ENCODE data around the gene LEPR.
"Not testable (repeated sequence)": the region's sequence is repeated elsewhere in the genome, so short reads cannot be mapped to it uniquely, and the experiment has no call there.

LEPR gene

DNA sequence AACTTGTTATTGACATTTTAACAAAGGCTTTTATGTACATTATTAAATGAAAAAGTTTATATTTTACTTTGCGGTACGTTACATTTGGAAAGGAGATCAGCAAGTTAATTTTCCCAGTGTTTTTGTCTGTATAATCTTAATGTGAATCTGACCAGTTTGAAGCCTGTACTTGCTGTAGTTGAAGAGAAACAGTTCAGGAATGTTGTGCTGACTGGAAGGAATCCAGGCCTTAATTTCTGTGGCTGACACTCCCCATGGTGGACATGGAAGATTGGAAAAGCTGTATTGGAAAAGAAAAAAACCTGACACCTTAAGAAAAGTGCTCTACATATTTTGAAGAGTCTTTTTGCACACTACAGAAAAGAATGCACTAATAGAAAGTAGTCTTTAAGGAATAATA, 15.5 kb downstream of the LEPR start:
- H3K9me3 Mint-ChIP-seq = no peaks in the 10 kb centered on the region
- no peaks in the 10 kb centered on the region for H3K27me3 Mint-ChIP-seq (ENCODE audit: low read depth)
- no peak overlapping the region for H3K27ac Mint-ChIP-seq

GRCh38 chr1:65437616-65438015, 17.1 kb downstream of the LEPR start:
- Mint-ChIP-seq H3K27ac (no peak overlapping the region), H3K4me3 (no peak overlapping the region), H3K4me1 (ENCODE audit: low read depth) (peaks cover 7% of the 10 kb centered on the region), H3K36me3 (ENCODE audit: low read depth) (peaks cover 9% of the 10 kb centered on the region), H3K9me3 (no peaks in the 10 kb centered on the region), H3K27me3 (ENCODE audit: low read depth) (no peaks in the 10 kb centered on the region)

More for the DNA sequence above, 15.5 kb downstream of the LEPR start:
- Mint-ChIP-seq H3K4me1 (ENCODE audit: low read depth) (peaks cover 14% of the 10 kb centered on the region), H3K4me3 (no peak overlapping the region), H3K36me3 (ENCODE audit: low read depth) (peaks cover 14% of the 10 kb centered on the region)

GRCh38 chr1:65440322-65440900, 19.9 kb downstream of the LEPR start:
- peaks cover 3% of the 10 kb centered on the region for H3K4me1 Mint-ChIP-seq (ENCODE audit: low read depth)
- H3K27ac Mint-ChIP-seq = no peak overlapping the region
- H3K36me3 Mint-ChIP-seq (ENCODE audit: low read depth) = peaks cover 5% of the 10 kb centered on the region
- no peak overlapping the region for H3K4me3 Mint-ChIP-seq
- no peaks in the 10 kb centered on the region for H3K9me3 Mint-ChIP-seq
- no peaks in the 10 kb centered on the region for H3K27me3 Mint-ChIP-seq (ENCODE audit: low read depth)

DNA sequence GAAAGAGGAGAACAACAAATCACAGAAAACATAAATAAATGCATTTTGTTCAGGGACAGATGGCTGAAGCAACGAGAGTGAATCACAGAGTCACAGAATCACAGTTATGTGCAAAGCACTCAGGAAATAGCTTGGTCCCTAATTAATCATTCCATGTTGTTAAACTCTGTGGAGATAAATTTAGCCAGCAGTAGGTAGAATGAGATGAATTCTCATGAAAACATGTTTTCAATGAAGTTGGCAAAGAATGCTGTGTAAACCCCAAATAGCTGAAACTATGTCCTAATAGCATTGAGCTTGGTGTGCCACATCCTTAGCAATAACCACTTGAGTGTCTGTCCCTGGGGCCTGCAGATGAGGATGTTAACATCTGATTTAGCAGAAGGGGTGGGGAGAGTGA, 20.4 kb downstream of the LEPR start:
- H3K4me3 Mint-ChIP-seq = no peak overlapping the region
- H3K27me3 Mint-ChIP-seq (ENCODE audit: low read depth) = no peaks in the 10 kb centered on the region
- H3K36me3 Mint-ChIP-seq (ENCODE audit: low read depth) = peaks cover 5% of the 10 kb centered on the region
- no peak overlapping the region for H3K27ac Mint-ChIP-seq
- no peaks in the 10 kb centered on the region for H3K9me3 Mint-ChIP-seq
- peaks cover 3% of the 10 kb centered on the region for H3K4me1 Mint-ChIP-seq (ENCODE audit: low read depth)

- Mint-ChIP-seq H3K9me3 (no peaks in the 10 kb centered on the region), H3K4me1 (ENCODE audit: low read depth) (peaks cover 3% of the 10 kb centered on the region), H3K36me3 (ENCODE audit: low read depth) (peaks cover 2% of the 10 kb centered on the region), H3K4me3 (no peak overlapping the region), H3K27me3 (ENCODE audit: low read depth) (no peaks in the 10 kb centered on the region), H3K27ac (no peak overlapping the region)
These were observed 21.0 kb downstream of the LEPR start for GRCh38 chr1:65441464-65441863.

DNA sequence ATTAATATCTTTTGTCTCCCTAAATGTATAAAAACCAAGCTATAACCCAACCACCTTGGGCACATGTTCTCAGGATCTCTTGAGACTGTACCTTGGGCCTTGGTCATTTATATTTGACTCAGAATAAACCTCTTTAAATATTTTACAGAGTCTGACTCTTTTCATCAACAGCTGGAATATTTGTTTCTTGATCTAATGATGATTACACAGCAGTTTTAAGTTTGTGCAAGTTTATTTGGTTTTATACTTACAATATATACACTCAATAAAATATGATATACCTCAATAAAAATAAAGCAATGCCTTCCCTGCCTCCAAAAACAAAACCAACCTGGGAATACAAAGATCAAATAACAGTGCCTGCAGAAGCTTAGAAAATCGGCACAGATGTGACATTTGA, 22.0 kb downstream of the LEPR start:
- Mint-ChIP-seq H3K27me3 (ENCODE audit: low read depth) (no peaks in the 10 kb centered on the region), H3K36me3 (ENCODE audit: low read depth) (no peaks in the 10 kb centered on the region), H3K9me3 (no peaks in the 10 kb centered on the region), H3K4me1 (ENCODE audit: low read depth) (no peaks in the 10 kb centered on the region), H3K27ac (no peak overlapping the region), H3K4me3 (no peak overlapping the region)

GRCh38 chr1:65443647-65444046, 23.2 kb downstream of the LEPR start:
- Mint-ChIP-seq H3K4me3 (no peak overlapping the region), H3K9me3 (no peaks in the 10 kb centered on the region), H3K4me1 (ENCODE audit: low read depth) (no peaks in the 10 kb centered on the region), H3K27ac (no peak overlapping the region), H3K36me3 (ENCODE audit: low read depth) (no peaks in the 10 kb centered on the region), H3K27me3 (ENCODE audit: low read depth) (no peaks in the 10 kb centered on the region)

DNA sequence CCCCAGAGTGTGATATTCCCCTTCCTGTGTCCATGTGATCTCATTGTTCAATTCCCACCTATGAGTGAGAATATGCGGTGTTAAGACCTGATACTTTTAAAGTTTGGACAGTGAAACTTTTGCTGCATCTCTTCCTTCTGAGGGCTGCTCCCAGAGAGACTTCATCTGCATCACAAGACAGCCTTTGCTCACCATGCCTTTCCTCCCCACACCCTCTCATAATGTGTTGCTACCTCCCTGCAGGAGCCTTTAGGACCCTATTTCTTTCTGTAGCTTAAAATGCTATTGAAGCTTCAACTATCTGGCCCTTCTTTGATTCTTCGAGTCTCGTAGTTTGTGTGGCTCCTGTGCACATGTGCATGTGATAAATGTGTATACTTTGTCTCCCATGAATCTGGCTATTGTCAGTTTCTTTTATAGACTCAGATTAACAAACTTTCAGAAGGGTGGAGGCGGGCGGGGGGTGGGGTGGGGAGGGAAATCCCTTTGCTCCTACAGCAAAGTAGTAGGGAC, 23.7 kb downstream of the LEPR start:
- Mint-ChIP-seq H3K9me3 (no peaks in the 10 kb centered on the region), H3K27ac (no peak overlapping the region), H3K27me3 (ENCODE audit: low read depth) (no peaks in the 10 kb centered on the region), H3K4me1 (ENCODE audit: low read depth) (no peaks in the 10 kb centered on the region), H3K36me3 (ENCODE audit: low read depth) (no peaks in the 10 kb centered on the region), H3K4me3 (no peak overlapping the region)

- Mint-ChIP-seq H3K4me1 (ENCODE audit: low read depth) (no peaks in the 10 kb centered on the region), H3K4me3 (no peak overlapping the region), H3K36me3 (ENCODE audit: low read depth) (no peaks in the 10 kb centered on the region), H3K27ac (no peak overlapping the region), H3K27me3 (ENCODE audit: low read depth) (no peaks in the 10 kb centered on the region), H3K9me3 (no peaks in the 10 kb centered on the region)
These were observed 25.4 kb downstream of the LEPR start for GRCh38 chr1:65445837-65446236.

- no peak overlapping the region for H3K27ac Mint-ChIP-seq
- H3K36me3 Mint-ChIP-seq (ENCODE audit: low read depth) = no peaks in the 10 kb centered on the region
- H3K27me3 Mint-ChIP-seq (ENCODE audit: low read depth) = peaks cover 6% of the 10 kb centered on the region
- H3K4me3 Mint-ChIP-seq = no peak overlapping the region
- H3K9me3 Mint-ChIP-seq = peaks cover 4% of the 10 kb centered on the region
- no peaks in the 10 kb centered on the region for H3K4me1 Mint-ChIP-seq (ENCODE audit: low read depth)
These were observed 28.9 kb downstream of the LEPR start for GRCh38 chr1:65449214-65449823.

GRCh38 chr1:65455678-65456077, 35.2 kb downstream of the LEPR start:
- H3K4me1 Mint-ChIP-seq (ENCODE audit: low read depth) = peaks cover 18% of the 10 kb centered on the region
- H3K4me3 Mint-ChIP-seq; H3K27ac Mint-ChIP-seq; H3K27me3 Mint-ChIP-seq (ENCODE audit: low read depth); H3K9me3 Mint-ChIP-seq; H3K36me3 Mint-ChIP-seq (ENCODE audit: low read depth): not testable (repeated sequence)

DNA sequence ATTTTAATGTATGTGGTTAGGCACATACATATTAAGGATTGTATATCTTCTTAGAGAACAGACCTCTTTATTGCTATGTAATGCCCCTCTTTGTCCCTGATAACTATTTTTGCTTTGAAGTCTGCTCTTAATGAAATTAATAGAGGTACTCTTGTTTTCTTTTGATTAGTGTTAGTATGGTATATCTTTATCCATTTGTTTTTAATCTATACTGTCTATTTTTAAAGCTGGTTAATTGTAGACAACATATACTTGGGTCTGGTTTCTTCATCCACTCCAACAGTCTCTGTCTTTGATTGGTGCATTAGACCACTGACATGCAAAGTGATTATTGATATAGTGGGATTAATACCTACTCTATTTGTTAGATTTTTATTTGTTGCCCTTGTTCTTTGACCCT, 36.0 kb downstream of the LEPR start:
- Mint-ChIP-seq H3K4me3 (no peak overlapping the region), H3K36me3 (ENCODE audit: low read depth) (peaks cover 4% of the 10 kb centered on the region), H3K9me3 (peaks cover 10% of the 10 kb centered on the region), H3K4me1 (ENCODE audit: low read depth) (peaks cover 18% of the 10 kb centered on the region), H3K27me3 (ENCODE audit: low read depth) (peaks cover 6% of the 10 kb centered on the region), H3K27ac (no peak overlapping the region)

- H3K9me3 Mint-ChIP-seq = peaks cover 10% of the 10 kb centered on the region
- no peak overlapping the region for H3K27ac Mint-ChIP-seq
These were observed 37.4 kb downstream of the LEPR start for GRCh38 chr1:65457868-65458267.

GRCh38 chr1:65458730-65459396, 38.4 kb downstream of the LEPR start:
- Mint-ChIP-seq H3K4me1 (ENCODE audit: low read depth) (peaks cover 18% of the 10 kb centered on the region), H3K36me3 (ENCODE audit: low read depth) (peaks cover 4% of the 10 kb centered on the region), H3K27me3 (ENCODE audit: low read depth) (no peaks in the 10 kb centered on the region), H3K27ac (no peak overlapping the region), H3K4me3 (no peak overlapping the region), H3K9me3 (peaks cover 6% of the 10 kb centered on the region)

More at GRCh38 chr1:65457868-65458267, 37.4 kb downstream of the LEPR start:
- peaks cover 4% of the 10 kb centered on the region for H3K36me3 Mint-ChIP-seq (ENCODE audit: low read depth)
- no peak overlapping the region for H3K4me3 Mint-ChIP-seq
- H3K27me3 Mint-ChIP-seq (ENCODE audit: low read depth) = peaks cover 6% of the 10 kb centered on the region
- H3K4me1 Mint-ChIP-seq (ENCODE audit: low read depth) = peaks cover 18% of the 10 kb centered on the region

DNA sequence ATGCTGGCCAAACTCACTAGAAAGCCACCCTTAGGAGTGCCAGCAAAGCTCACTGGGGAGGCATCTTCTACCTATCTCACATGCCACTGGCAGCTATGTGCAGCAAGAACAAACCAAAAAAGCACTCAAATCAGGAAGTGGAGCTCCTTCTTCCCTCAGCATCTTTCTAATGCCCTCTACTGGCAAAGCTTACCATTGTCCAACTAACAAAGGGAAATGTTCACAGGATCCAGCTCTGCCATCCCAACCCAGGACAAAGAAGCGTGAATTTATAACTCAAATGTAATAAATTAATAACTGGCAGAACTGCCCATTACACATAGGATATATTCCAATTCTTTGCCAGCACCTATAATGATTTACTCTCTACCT, 38.9 kb downstream of the LEPR start:
- H3K4me3 Mint-ChIP-seq = no peak overlapping the region
- peaks cover 18% of the 10 kb centered on the region for H3K4me1 Mint-ChIP-seq (ENCODE audit: low read depth)
- H3K27me3 Mint-ChIP-seq (ENCODE audit: low read depth) = no peaks in the 10 kb centered on the region
- H3K9me3 Mint-ChIP-seq = peaks cover 6% of the 10 kb centered on the region
- H3K27ac Mint-ChIP-seq = no peak overlapping the region
- peaks cover 4% of the 10 kb centered on the region for H3K36me3 Mint-ChIP-seq (ENCODE audit: low read depth)

Data from T-helper 1 cell treated with Interleukin-12 subunit alpha and Interleukin-12 subunit beta and Interleukin-4 antibody, amounts not matched to agents 30 μg/mL and 1 μg/mL, for 36 hours (primary cell).